HG02642 (cell line): ENCODE data around the gene RSRC2.
"Not testable (repeated sequence)": the region's sequence is repeated elsewhere in the genome, so short reads cannot be mapped to it uniquely, and the experiment has no call there.

ENCODE experiments used
- ATAC-seq: cut with Tn5 transposase; IDR thresholded peaks from one replicate; pipeline ENCODE4 v1.9.1; 2021; ENCODE audit warnings: mild to moderate bottlenecking; ENCODE audit not compliant: unreplicated experiment, poor library complexity

The RSRC2 gene

DNA sequence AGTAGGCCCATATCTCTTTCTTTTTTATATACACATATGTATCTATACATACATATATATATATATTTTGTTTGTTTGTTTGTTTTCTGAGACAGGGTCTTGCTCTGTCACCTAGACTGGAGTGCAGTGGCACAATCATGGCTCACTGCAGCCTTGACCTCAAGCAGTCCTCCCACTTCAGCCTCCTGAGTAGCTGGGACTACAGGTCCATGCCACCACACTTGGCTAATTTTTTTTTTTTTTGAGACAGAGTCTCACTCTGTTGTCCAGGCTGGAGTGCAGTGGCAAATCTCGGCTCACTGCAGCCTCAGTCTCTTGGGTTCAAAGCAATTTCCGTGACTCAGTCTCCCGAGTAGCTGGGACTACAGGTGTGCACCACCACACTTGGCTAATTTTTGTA, 38.9 kb downstream of the RSRC2 start:
- ATAC-seq = not testable (repeated sequence)

DNA sequence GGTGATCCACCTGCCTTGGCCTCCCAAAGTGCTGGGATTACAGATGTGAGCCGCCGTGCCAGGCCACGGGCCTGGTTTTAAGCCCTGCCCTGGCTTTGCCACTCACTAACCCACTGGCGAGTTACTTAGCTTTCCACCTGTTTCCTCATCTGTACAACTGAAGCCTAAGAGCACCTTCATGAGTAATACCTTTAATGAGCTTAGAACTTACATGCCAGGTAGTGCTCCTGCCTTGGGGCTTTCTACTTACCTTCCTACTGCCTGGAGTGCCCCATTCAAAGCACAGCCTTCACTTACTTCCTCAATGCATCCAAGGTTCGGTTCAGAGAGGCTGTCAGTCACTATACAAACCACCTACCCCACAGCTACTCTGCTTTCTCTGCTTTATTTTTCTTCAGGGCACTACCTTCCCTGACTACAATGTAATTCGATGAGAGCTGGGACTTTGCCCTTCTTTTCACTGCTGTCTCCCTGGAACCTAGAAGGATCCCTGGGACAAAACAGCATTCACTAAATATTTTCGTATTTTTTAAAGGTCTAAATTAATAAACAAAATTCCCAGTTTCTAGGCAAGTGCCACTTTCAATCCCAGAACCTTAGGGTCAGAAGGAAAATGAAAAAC, 39.8 kb downstream of the RSRC2 start:
- ATAC-seq = no peak

DNA sequence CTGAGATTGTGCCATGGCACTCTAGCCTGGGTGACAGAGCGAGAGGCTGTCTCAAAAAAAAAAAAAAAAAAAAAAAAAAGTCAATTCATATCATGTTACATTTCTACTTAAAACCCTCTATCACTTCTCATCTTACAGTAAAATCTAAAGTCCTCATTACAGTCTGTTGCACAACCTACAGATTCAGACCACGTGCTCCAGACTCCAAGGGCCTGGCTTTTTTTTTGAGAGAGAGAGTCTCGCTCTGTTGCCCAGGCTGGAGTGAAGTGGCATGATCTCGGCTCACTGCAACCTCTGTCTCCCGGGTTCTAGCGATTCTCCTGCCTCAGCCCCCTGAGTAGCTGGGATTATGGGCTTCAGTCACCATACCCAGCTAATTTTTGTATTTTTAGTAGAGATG, 40.4 kb downstream of the RSRC2 start:
- ATAC-seq = not testable (repeated sequence)

DNA sequence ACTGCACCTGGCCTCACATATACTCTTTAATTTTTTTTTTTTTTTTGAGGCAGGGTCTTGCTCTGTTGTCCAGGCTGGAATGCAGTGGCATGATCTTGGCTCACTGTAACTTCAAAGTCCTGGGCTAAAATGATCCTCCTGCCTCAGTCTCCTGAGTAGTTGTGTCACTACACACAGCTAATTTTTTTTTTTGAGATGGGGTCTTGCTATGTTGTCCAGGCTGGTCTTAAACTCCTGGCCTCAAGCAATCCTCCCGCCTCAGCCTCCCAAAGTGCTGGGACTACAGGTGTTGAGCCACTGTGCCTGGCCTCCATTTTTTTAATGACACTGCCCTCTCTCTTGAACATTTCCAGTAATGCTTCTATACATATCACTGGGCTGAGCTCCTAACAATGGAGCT, 42.4 kb downstream of the RSRC2 start:
- ATAC-seq = not testable (repeated sequence)

DNA sequence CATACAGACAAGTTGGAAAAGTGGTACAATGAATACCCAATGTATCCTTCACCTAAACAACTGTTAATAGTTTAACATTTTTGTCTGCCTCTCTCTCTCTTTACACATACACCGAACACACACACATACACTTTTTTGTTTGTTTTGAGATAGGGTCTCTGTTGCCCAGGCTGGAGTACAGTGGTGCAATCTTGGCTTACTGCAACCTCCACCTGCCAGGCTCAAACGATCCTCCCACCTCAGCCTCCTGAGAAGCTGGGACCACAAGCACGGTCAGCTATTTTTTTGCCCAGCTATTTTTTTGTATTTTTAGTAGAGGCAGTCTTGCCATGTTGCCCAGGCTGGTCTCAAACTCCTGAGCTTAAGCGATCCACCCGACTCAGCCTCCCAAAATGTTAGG, 42.8 kb downstream of the RSRC2 start:
- ATAC-seq = no peak

DNA sequence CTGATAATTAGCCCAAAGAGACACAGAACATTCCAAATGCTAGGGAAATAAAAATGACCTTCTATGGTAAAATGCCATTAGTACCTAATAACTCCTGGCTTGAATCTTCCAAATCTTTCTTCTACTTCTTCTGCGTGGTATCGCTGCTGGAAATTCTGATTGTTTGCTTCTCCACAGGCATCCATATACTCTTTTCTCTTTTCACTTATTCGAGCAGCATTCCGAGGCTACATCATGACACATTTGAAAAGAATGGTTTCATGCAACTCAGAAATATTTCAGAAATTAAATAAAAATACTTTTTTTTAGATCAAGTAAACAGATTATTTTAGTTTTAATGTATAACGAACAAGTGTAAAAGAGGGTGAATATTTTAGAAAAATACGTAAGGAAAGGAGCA, 44.9 kb downstream of the RSRC2 start:
- no peak for ATAC-seq

DNA sequence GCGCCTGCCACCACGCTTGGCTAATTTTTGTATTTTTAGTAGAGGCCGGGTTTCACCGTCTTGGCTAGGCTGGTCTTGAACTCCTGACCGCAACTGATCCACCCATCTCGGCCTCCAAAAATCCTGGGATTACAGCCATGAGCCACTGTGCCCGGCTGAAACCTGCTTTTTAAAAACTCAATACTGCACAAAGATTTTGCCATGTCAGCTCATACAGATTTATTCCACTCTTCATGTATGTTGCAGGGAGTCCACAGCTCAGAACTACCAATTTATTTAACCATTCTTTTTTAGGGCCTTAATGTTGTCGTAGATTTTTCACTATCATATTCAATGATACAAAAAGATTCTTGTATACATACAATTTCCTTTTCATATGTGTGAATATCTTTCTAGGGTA, 46.0 kb downstream of the RSRC2 start:
- no peak for ATAC-seq

DNA sequence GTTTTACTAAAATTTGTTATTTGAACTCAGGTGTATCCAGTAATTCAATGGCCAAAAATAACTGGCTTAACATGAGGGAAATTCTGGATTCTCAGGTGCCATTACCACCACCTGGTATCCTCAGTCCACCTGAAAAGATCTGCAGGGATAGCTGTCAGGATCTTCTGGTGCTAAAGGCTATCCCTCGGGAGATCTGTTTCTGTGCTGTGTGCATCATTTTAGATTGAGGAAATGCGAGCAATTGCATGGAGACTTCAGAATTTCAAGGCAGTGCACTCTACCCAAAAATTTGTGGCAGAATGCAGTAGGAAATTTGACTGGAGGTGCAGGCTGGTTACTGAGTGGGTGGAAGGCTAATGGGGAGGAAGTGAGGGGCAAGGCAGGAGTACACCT, 52.4 kb downstream of the RSRC2 start:
- ATAC-seq = no peak

DNA sequence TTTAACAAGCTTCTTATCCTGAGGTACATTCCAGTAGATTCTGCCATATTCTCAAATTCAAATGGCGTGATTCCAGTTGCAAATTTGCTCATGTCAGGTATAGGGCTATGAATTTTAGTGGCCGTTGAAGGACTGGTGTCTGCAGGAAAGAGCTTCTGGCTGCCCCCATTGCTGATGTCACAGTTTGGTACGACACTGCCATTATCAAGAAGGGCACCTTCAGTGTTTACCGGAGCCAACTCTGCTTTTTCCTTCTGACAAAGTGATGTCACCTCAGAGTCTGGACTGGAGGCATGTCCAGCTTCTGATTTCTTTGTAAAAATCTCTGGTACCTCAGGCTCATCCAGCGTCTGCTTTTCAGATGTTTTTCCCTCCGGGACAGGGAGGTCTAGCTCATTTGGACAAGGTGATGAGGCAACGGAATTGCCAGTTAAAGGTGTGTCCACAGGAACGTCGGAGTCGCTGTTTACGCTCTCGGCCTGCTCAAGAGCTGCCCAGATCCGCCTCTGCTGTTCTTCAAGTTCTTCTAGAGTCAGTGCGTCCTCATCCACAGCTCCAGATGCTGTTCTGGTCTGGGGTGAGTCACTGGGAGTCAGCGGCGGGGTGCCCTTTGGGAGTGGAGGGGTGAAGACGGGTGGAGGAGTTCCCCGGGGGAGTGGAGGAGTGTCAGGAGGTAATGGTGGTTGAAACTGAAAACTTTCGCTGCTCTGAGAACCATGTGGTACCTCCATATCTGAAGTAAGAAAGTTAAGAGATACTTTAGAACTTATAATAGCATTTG, 53.0 kb downstream of the RSRC2 start:
- ATAC-seq = no peak

DNA sequence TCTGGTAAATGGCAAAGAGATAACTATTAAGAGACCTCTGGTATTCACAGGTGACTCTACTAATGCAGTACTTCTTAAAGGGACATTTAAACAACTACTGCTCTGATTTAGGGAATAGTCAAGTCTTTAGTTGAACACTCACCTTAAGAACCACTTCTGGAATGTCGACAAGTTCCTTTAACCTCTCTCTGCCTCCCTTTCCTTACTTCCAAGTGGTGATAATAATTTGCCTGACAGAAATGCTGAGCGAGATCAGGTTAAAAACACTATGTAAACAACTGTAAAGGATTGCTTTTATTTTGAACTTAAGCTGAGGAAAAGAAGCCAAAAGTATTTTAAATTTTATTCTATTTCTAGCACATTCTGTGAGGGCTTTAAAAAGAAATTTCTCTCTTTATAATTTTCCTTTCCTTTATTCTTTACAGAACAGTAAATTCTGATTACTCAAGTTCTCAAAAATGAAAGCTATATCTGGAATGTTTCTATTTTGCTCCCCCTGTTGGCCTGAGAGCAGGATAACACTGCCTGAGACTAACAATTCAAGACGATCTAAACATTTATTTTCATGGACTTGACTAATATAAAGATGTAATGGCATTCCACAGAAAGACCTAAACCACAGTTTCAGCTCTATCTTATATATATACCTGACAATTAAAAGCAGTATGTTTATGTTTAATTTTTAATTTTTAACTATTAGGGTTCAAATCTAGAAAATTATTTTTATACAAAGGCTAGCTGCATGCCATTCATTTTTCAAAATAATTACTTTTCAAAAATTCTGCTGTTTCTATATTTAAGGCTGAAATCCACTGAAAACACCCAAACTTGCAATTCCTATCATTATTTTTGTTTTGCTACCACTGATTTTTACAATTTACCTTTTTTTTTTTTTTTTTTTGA, 55.2 kb downstream of the RSRC2 start:
- ATAC-seq = no peak

DNA sequence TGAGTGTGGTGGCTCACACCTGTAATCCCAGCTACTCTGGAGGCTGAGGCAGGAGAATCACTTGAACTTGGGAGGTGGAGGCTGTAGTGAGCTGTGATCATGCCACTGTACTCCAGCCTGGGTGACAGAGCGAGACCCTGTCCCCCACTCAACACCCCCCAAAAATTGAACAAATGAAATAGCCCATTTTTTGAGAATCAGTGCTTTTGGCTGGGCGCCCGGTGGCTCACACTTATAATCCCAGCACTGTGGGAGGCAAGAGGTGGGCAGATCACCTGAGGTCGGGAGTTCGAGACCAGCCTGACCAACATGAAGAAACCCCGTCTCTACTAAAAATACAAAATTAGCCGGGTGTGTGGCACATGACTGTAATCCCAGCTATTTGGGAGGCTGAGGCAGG, 56.2 kb downstream of the RSRC2 start:
- ATAC-seq = not testable (repeated sequence)

DNA sequence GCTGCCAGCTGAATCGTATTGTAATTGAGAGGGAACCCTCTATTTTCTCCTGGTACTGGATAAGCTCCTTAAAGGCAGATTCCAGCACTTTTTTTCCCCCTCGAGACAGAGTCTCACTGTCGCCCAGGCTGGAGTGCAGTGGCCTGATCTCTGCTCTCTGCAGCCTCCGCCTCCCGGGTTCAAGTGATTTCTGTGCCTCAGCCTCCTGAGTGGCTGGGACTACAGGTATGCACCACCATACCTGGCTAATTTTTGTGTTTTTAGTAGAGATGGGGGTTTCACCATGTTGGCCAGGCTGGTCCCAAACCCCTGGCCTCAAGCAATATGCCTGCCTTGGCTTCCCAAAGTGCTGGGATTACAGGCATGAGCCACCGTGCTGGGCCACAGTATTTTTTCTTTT, 56.9 kb downstream of the RSRC2 start:
- not testable (repeated sequence) for ATAC-seq

DNA sequence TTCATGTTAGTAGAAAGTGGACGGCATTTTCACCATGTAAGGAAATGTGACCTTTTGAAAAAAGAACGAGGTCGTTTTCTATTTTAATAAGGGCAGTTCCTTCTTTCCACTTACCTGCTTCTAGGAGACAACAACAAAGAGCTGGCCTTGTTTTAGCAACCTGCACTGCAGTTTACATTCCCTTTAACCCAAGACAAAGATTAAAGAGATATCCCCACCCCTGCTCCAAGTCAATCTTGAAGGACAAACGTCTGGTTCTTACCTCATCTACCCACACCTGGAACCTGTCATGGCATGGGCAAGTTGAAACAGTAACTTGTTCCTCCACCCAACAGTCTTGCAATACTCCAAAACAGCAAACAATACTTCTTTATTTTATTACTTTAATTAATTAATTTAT, 58.8 kb downstream of the RSRC2 start:
- no peak for ATAC-seq

DNA sequence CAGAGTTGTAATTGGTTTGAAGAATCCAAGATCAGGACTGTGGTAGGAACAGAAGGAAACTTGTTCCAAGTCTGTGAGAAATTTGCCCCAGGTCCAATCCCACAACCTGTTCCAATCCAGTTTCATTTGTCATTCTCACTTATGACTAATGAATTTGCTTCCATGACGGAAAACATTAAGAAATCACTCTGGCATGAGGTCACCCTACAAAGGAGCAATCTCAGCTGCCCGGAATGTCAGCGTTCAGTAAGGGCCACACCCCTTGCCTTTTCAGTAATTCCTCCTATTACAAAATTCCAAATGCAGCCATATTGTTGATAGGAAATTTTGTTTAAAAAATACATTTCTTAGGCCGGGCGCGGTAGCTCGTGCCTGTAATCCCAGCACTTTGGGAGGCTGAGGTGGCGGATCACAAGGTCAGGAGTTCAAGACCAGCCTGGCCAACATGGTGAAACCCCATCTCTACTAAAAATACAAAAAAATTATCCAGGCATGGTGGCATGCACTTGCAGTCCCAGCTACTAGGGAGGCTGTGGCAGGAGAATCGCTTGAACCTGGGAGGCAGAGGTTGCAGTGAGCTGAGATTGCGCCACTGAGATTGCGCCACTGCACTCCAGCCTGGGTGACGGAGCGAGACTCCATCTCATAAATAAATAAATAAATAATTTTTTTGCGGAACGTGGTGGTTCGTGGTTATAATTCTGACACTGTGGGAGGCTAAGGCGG, 62.3 kb downstream of the RSRC2 start:
- not testable (repeated sequence) for ATAC-seq

DNA sequence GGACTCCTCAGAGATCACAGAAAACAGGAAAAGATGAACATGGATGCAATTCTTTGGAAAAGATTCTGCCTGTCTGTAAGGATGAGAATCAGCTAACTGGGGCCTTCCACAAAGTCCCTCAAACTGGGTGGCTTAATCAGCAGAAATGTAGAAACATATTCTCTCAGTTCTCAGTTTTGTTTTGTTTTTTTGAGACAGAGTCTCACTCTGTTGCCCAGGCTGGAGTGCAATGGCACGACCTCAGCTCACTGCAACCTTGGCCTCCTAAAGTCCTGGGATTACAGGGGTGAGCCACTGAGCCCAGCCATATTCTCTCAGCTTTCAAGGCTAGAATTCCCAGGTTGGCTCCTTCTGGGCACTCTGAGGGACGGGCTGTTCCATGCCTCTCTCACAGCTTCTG, 66.1 kb downstream of the RSRC2 start:
- no peak for ATAC-seq

DNA sequence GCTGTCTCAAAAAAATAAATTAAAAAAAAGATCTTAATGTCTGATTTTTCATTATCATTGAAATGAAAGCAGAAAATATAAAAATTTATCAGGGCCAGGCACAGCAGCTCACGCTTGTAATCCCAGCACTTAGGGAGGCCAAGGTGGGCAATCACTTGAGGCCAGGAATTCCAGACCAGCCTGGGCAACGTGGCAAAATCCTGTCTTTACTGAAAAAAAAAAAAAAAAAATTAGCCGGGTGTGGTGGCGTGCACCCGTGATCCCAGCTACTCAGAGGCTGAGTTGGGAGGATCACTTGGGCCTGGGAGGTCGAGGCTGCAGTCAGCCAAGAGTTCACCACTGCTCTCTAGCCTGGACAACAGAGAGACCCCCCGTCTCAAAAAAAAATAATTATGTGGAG, 66.7 kb downstream of the RSRC2 start:
- no peak for ATAC-seq

DNA sequence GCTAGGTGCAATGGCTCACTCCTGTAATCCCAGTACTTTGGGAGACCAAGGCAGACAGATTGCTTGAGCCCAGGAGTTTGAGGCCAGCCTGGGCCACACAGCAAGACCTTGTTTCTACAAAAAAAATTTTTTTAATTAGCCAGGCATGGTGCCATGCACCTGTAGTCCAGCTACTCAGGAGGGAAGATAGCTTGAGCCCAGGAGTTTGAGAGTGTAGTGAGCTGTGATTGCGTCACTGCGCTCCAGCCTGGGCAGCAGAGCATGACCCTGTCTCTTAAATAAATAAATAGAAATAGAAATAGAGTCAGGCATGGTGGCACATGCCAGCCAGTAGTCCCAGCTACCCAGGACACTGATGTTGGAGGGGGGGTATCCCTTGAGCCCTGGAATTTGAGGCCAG, 67.5 kb downstream of the RSRC2 start:
- no peak for ATAC-seq

DNA sequence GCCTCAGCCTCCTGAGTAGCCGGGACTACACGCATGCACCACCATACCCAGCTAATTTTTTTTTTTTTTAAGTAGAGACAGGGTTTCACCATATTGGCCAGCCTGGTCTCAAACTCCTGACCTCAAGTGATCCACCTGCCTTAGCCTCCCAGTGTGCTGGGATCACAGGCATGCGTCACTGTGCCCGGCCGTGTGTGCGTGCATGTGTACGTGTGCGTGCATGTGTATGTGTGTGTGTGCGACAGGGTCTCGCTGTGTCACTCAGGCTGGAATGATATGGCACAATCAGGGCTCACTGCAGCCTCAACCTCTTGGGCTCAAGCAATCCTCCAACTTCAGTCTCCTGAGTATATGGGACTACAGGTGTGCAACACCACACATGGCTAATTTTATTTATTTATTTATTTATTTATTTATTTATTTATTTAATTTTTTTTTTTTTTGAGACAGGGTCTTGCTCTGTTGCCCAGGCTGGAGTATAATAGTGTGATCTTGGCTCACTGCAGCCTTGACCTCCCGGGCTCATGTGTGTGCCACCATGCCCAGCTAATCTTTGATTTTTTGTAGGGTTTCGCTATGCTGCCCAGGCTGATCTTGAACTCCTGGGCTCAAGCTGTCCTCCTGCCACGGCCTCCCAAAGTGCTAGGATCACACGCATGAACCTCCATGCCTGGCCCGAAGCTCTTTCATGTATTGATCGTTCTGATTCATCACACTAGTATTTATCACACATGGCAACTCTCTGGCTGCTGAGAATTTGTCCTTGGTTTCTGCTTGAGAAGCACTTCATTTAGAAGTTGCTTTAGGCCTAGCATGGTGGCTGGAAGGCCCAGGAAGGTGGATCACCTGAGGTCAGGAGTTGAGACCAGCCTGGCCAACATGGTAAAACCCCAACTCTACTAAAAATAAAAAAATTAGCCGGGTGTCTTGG, 68.4 kb downstream of the RSRC2 start:
- no peak for ATAC-seq

DNA sequence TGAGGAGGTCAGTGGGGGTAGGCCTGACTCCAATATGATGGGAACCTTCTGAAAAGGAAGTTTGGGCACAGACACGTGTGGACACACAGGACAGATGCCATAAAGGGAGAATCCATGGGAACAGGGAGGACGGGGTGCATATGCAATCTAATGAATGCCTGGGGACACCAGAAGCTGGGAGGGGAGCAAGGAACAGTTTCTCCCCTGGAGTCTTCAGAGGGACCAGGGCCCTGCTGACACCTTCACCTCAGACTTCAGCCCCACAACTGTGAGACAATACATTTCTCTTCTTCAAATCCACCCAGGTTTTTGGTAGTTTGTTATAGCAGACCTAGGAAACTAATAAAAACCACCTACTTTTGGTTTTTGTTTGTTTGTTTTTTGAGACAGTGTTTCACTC, 69.1 kb downstream of the RSRC2 start:
- no peak for ATAC-seq
